Kidney tubule cell (primary cell): ENCODE data around the gene DDX1.
A peak's percentile ranks its signal among the peaks of the same experiment; 100 is the strongest.

Source experiments
- DNase-seq: peaks from one replicate; pipeline ENCODE4 v3.0.0-alpha.2; 2018; ENCODE audit warnings: low spot score

Gene DDX1

GRCh38 chr2:15630121-15630977, 38.7 kb downstream of the DDX1 start:
- no peak for DNase-seq

GRCh38 chr2:15630978-15631719, 39.5 kb downstream of the DDX1 start:
- DNase-seq = no peak

- DNase-seq = no peak
These were observed 40.2 kb downstream of the DDX1 start for GRCh38 chr2:15631883-15632282.

GRCh38 chr2:15633043-15633970, 41.6 kb downstream of the DDX1 start:
- DNase-seq = no peak

- no peak for DNase-seq
These were observed 42.3 kb downstream of the DDX1 start for GRCh38 chr2:15633971-15634346.

GRCh38 chr2:15634846-15635490, 43.3 kb downstream of the DDX1 start:
- no peak for DNase-seq

GRCh38 chr2:15636972-15637785, 45.5 kb downstream of the DDX1 start:
- DNase-seq = peak; percentile 67

- DNase-seq = peak; percentile 78
These were observed 47.1 kb downstream of the DDX1 start for GRCh38 chr2:15638720-15639119.

GRCh38 chr2:15639323-15640251, 47.9 kb downstream of the DDX1 start:
- no peak for DNase-seq

GRCh38 chr2:15640261-15640711, 48.6 kb downstream of the DDX1 start:
- peak; percentile 91 for DNase-seq

- no peak for DNase-seq
These were observed 49.1 kb downstream of the DDX1 start for GRCh38 chr2:15640784-15641183.

- DNase-seq = no peak
These were observed 49.9 kb downstream of the DDX1 start for GRCh38 chr2:15641530-15641982.

- peak; percentile 40 for DNase-seq
These were observed 50.5 kb downstream of the DDX1 start for GRCh38 chr2:15642011-15642814.

GRCh38 chr2:15642815-15643500, 51.3 kb downstream of the DDX1 start:
- DNase-seq = peak; percentile 76

GRCh38 chr2:15643791-15644585, 52.3 kb downstream of the DDX1 start:
- no peak for DNase-seq

- DNase-seq = no peak
These were observed 53.6 kb downstream of the DDX1 start for GRCh38 chr2:15645300-15645699.

- no peak for DNase-seq
These were observed 54.2 kb downstream of the DDX1 start for GRCh38 chr2:15645720-15646385.
